ENCODE results near the gene FLACC1.

- TF ChIP-seq EZH2 (optimal IDR thresholded peaks at IDR 0.05; ENCODE audit: low read depth, low read length) (no peak), EZH2phosphoT487 (IDR thresholded peaks at IDR 0.05; ENCODE audit: low read length) (no peak)
These were observed 10.0 kb downstream of the FLACC1 start for GRCh38 chr2:201347138-201347537.

Measured in MM.1S (cell line).